Upper lobe of left lung (tissue), 4 donors: ENCODE data around the gene SHLD2.
"Not testable (repeated sequence)": the region's sequence is repeated elsewhere in the genome, so short reads cannot be mapped to it uniquely, and the experiment has no call there.

Source experiments
- POLR2AphosphoS5 ChIP-seq, 2 donors: sonication (generic); formaldehyde crosslinking; IDR thresholded peaks; one replicate each; pipeline ENCODE4 v1.5.1; 2017; ENCODE audit warnings: antibody characterized with exemption in 2 of 2
- TF ChIP-seq, protein P1 (sequence below), 6 experiments: fragments of 450-650 bp in 4 of 6; fragments of 200-600 bp in 2 of 6; sonication (generic) in 2 of 6; IDR thresholded peaks; one replicate each; pipeline ENCODE4 v1.5.1; 2016 to 2019; ENCODE audit warnings: antibody characterized with exemption in 6 of 6

DNA sequence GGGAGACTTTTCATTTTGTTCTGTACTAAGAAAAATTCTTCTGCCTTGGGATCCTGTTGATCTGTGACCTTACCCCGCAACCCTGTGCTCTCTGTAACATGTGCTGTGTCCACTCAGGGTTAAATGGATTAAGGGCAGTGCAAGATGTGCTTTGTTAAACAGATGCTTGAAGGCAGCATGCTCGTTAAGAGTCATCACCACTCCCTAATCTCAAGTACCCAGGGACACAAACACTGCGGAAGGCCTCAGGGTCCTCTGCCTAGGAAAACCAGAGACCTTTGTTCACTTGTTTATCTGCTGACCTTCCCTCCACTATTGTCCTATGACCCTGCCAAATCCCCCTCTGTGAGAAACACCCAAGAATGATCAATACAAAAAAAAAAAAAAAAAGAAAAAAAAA is 13.4 kb upstream of the SHLD2 start:
- TF ChIP-seq, protein P1, sequence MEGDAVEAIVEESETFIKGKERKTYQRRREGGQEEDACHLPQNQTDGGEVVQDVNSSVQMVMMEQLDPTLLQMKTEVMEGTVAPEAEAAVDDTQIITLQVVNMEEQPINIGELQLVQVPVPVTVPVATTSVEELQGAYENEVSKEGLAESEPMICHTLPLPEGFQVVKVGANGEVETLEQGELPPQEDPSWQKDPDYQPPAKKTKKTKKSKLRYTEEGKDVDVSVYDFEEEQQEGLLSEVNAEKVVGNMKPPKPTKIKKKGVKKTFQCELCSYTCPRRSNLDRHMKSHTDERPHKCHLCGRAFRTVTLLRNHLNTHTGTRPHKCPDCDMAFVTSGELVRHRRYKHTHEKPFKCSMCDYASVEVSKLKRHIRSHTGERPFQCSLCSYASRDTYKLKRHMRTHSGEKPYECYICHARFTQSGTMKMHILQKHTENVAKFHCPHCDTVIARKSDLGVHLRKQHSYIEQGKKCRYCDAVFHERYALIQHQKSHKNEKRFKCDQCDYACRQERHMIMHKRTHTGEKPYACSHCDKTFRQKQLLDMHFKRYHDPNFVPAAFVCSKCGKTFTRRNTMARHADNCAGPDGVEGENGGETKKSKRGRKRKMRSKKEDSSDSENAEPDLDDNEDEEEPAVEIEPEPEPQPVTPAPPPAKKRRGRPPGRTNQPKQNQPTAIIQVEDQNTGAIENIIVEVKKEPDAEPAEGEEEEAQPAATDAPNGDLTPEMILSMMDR (IDR thresholded peaks at IDR 0.05) = not testable (repeated sequence)
- not testable (repeated sequence) for TF ChIP-seq POLR2AphosphoS5 (IDR thresholded peaks at IDR 0.05)
